Gastrocnemius medialis (tissue), 4 donors: ENCODE results near the gene CXCL17.

Source experiments
- POLR2A ChIP-seq, 2 donors: fragments of 450-650 bp; IDR thresholded peaks; one replicate each; pipeline ENCODE4 v1.6.1; 2017; ENCODE audit warnings: antibody characterized with exemption in 2 of 2, mild to moderate bottlenecking in 2 of 2, moderate library complexity in 2 of 2
- TF ChIP-seq, protein P1 (sequence below), 5 experiments: fragments of 450-650 bp in 3 of 5; fragments of 200-600 bp in 2 of 5; sonication (generic) in 2 of 5; IDR thresholded peaks in 4 of 5; conservative IDR thresholded peaks in 1 of 5; 1 replicate in 4 of 5; 2 replicates in 1 of 5; pipeline ENCODE4 v1.5.1; 2016 to 2019; ENCODE audit warnings: antibody characterized with exemption in 5 of 5, mild to moderate bottlenecking in 3 of 5, moderate library complexity in 3 of 5

DNA sequence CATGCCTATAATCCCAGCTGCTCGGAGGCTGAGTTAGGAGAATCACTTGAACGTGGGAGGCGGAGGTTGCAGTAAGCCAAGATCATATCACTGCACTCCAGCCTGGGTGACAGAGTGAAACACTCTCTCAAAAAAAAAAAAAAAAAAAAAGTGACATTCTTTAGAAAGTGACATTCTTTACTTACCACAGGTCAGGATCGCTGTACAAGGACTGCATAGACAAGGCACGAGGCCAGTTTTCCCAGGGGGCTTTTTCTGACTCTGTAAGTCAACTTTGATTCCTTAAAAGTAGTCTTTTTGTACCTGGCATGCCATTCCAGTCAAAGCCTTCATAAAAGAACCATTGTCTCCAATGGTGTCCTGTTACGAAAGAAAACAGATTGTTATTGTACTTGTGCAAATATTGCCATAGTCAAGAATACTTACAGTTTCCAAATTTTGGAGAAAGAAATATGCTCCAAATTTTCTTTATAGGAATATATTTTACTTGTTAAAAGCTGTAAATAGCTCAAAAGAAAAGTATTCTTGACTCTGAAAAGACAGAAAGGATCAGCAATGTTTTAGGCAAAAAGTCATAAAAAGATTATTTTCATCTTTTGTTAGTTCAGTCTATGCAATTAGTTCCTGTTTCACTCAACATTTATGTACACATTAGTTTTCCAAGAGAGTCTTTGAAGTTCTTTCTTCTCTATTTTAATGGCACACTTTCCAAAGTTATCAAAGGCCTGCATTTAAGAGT, 46.2 kb upstream of the CXCL17 start:
- TF ChIP-seq, protein P1, sequence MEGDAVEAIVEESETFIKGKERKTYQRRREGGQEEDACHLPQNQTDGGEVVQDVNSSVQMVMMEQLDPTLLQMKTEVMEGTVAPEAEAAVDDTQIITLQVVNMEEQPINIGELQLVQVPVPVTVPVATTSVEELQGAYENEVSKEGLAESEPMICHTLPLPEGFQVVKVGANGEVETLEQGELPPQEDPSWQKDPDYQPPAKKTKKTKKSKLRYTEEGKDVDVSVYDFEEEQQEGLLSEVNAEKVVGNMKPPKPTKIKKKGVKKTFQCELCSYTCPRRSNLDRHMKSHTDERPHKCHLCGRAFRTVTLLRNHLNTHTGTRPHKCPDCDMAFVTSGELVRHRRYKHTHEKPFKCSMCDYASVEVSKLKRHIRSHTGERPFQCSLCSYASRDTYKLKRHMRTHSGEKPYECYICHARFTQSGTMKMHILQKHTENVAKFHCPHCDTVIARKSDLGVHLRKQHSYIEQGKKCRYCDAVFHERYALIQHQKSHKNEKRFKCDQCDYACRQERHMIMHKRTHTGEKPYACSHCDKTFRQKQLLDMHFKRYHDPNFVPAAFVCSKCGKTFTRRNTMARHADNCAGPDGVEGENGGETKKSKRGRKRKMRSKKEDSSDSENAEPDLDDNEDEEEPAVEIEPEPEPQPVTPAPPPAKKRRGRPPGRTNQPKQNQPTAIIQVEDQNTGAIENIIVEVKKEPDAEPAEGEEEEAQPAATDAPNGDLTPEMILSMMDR (IDR thresholded peaks at IDR 0.05 in 4 of 5, conservative IDR thresholded peaks at IDR 0.05 in 1 of 5): no peak
- no peak for TF ChIP-seq POLR2A (IDR thresholded peaks at IDR 0.05)
